Loucy (cell line): Measurements from ENCODE around the gene DISP3.

Experiments
- CTCF ChIP-seq: fragments of 200-600 bp; sonication (generic); conservative IDR thresholded peaks from 2 replicates; pipeline ENCODE4 v1.5.1; 2014; ENCODE audit warnings: mild to moderate bottlenecking, antibody characterized with exemption, low read length
- EZH2phosphoT487 ChIP-seq: fragments of 200-600 bp; IDR thresholded peaks from 2 replicates; pipeline ENCODE4 v1.6.1; 2018; ENCODE audit warnings: antibody characterized with exemption, mild to moderate bottlenecking, moderate library complexity, borderline replicate concordance

GRCh38 chr1:11531314-11531870, 52.4 kb downstream of the DISP3 start:
- TF ChIP-seq CTCF (no peak), EZH2phosphoT487 (no peak)
